Nucleus accumbens (tissue), 56 donors: ENCODE measurements around the gene CTDSP1.
A peak's percentile ranks its signal among the peaks of the same experiment; 100 is the strongest.

Source experiments
- DNase-seq, 56 donors: peaks; one replicate each; lab custom pipeline; 2025; lab: John Stamatoyannopoulos, UW

The CTDSP1 gene

GRCh38 chr2:218382785-218383184, 16.9 kb upstream of the CTDSP1 start:
- DNase-seq: no peak

- DNase-seq: peak in 6 of 56 donors; percentile 19 to 51 (median 38)
Observed at GRCh38 chr2:218383892-218384519, 15.7 kb upstream of the CTDSP1 start.

- DNase-seq: no peak
Observed at GRCh38 chr2:218384975-218385374, 14.7 kb upstream of the CTDSP1 start.

GRCh38 chr2:218386505-218387368, 12.9 kb upstream of the CTDSP1 start:
- no peak for DNase-seq

GRCh38 chr2:218387369-218388194, 12.1 kb upstream of the CTDSP1 start:
- DNase-seq: no peak

- DNase-seq: no peak
Observed at GRCh38 chr2:218389333-218390150, 10.1 kb upstream of the CTDSP1 start.

- no peak for DNase-seq
Observed at GRCh38 chr2:218391202-218391601, 8.5 kb upstream of the CTDSP1 start.

- DNase-seq: no peak
Observed at GRCh38 chr2:218392459-218392858, 7.2 kb upstream of the CTDSP1 start.

GRCh38 chr2:218392891-218393462, 6.7 kb upstream of the CTDSP1 start:
- no peak for DNase-seq

- DNase-seq: no peak
Observed at GRCh38 chr2:218393750-218394290, 5.8 kb upstream of the CTDSP1 start.

- DNase-seq: no peak
Observed at GRCh38 chr2:218394298-218395089, 5.2 kb upstream of the CTDSP1 start.

GRCh38 chr2:218395090-218395444, 4.6 kb upstream of the CTDSP1 start:
- no peak for DNase-seq

GRCh38 chr2:218395456-218395825, 4.2 kb upstream of the CTDSP1 start:
- no peak for DNase-seq

- peak in 55 of 56 donors; percentile 73 to 96 (median 93) for DNase-seq
Observed at GRCh38 chr2:218395826-218396687, 3.6 kb upstream of the CTDSP1 start.

- peak in 46 of 56 donors; percentile 42 to 85 (median 66) for DNase-seq
Observed at GRCh38 chr2:218396688-218397462, 2.8 kb upstream of the CTDSP1 start.

GRCh38 chr2:218397463-218397819, 2.2 kb upstream of the CTDSP1 start:
- peak in 3 of 56 donors; percentile 30 to 34 (median 31) for DNase-seq

- peak in 13 of 56 donors; percentile 23 to 59 (median 46) for DNase-seq
Observed at GRCh38 chr2:218397820-218398436, 1.7 kb upstream of the CTDSP1 start.
